Measurements from ENCODE around the gene RHBDL1. TPM values are rescaled to one million over a fixed set of nuclear protein-coding genes. Genes with fewer than 3 reads are reported as not detected.

RHBDL1 gene
- total RNA-seq, 3 donors from 2014 or later (not counting 1 experiment from before 2014, with no cell fraction given) = 2.9 to 4.2 (median 4.2) TPM

DNA sequence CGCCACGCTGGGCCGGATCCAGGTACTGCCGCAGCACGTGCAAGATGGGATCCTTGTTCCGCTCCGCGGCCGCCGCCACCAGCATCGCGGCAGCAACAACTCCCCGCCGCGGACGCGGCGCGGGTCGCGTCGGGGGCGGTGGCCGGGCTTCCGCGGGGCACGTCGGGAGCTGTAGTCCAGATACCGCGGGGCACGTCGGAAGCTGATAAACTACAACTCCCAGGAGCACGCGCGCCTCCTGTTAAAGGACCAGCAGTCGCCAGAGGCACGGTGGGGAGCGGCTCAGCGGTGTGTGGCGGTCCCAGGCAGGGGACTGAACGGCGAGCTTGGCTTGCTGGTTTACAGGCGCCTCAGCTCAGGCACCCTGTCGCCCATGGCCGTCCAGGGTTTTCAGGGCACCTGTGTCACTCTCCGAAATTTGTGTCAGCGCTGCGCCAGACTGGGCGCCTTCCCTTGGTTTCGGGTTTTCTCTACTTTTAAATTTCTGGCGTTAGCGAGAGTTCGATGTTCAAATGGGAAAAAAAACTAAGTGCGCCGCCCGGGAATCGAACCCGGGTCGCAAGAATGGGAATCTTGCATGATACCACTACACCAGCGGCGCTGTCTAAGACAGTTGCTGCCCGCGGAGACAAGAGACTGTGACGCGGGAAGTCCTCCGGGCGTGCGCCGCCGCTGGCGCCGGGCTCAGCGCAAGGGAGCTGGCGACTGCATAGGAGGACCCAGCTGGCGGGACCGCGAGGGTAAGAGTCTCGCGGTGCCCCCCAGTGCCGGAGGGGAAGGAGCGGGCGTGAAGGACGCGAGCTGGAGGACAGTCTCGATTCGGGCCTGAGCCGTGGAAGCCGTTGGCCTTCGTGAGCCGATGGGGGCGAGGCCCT is 39.0 kb upstream of the RHBDL1 start, which contains the start of gene METTL26:
TSS of gene METTL26 (minus strand) at position 100 of the 875 bp plus-strand sequence. CDS start at position 85, 15 bp downstream.
- Mint-ChIP-seq H3K9me3 (no peaks in the 10 kb centered on the region), H3K4me1 (peaks cover 7 to 18% of the 10 kb centered on the region in 2 donors), H3K36me3 (no peaks in the 10 kb centered on the region), H3K27me3 (ENCODE audit: low read depth in 2 of 2) (peaks cover 0 to 3% of the 10 kb centered on the region in 2 donors), H3K27ac (peak within 1 kb of the TSS; percentile 98 to 100), H3K4me3 (peak within 1 kb of the TSS; percentile 98)
- Histone ChIP-seq H3K36me3 (ENCODE audit: control insufficient read depth, insufficient read depth, low read length) (no peaks in the 10 kb centered on the region), H3K27me3 (ENCODE audit: control insufficient read depth, insufficient read depth, low read length) (no peaks in the 10 kb centered on the region), H3K27ac (ENCODE audit: low read length) (peak within 1 kb of the TSS; percentile 82), H3K4me1 (ENCODE audit: control insufficient read depth, insufficient read depth, low read length) (peaks cover 34% of the 10 kb centered on the region), H3K9me3 (ENCODE audit: control insufficient read depth, insufficient read depth, low read length) (no peaks in the 10 kb centered on the region), H3K4me3 (ENCODE audit: low read length) (peak within 1 kb of the TSS; percentile 87)
- WGBS (ENCODE audit: insufficient coverage) = under 1% methylated on average over 91 of the region's 91 CpGs
- intact Hi-C loops (cut with micrococcal nuclease) = loop anchor here (1.0 kb wide), 1 partner anchor 47 kb away; no protein-coding TSS in a partner anchor
- DNase-seq (peak; percentile 96), ATAC-seq (peak; percentile 82 to 92 (median 86))
- TF ChIP-seq, protein P1, sequence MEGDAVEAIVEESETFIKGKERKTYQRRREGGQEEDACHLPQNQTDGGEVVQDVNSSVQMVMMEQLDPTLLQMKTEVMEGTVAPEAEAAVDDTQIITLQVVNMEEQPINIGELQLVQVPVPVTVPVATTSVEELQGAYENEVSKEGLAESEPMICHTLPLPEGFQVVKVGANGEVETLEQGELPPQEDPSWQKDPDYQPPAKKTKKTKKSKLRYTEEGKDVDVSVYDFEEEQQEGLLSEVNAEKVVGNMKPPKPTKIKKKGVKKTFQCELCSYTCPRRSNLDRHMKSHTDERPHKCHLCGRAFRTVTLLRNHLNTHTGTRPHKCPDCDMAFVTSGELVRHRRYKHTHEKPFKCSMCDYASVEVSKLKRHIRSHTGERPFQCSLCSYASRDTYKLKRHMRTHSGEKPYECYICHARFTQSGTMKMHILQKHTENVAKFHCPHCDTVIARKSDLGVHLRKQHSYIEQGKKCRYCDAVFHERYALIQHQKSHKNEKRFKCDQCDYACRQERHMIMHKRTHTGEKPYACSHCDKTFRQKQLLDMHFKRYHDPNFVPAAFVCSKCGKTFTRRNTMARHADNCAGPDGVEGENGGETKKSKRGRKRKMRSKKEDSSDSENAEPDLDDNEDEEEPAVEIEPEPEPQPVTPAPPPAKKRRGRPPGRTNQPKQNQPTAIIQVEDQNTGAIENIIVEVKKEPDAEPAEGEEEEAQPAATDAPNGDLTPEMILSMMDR (IDR thresholded peaks at IDR 0.05) = no peak

GRCh38 chr16:637081-638018 is 38.1 kb upstream of the RHBDL1 start:
- Mint-ChIP-seq H3K27ac (peak overlapping the region; percentile 98 to 100), H3K4me1 (peaks cover 7 to 18% of the 10 kb centered on the region in 2 donors), H3K9me3 (no peaks in the 10 kb centered on the region), H3K27me3 (ENCODE audit: low read depth in 2 of 2) (peaks cover 0 to 3% of the 10 kb centered on the region in 2 donors), H3K4me3 (peak overlapping the region; percentile 98), H3K36me3 (no peaks in the 10 kb centered on the region)
- DNase-seq = peak in 1 of 2 donors; percentile 92
- H3K4me3 ChIP-seq (ENCODE audit: low read length) = peak overlapping the region; percentile 87
- no peaks in the 10 kb centered on the region for H3K36me3 ChIP-seq (ENCODE audit: control insufficient read depth, insufficient read depth, low read length)
- peaks cover 36% of the 10 kb centered on the region for H3K4me1 ChIP-seq (ENCODE audit: control insufficient read depth, insufficient read depth, low read length)
- TF ChIP-seq, protein P1 (IDR thresholded peaks at IDR 0.05) = no peak
- H3K27me3 ChIP-seq (ENCODE audit: control insufficient read depth, insufficient read depth, low read length) = no peaks in the 10 kb centered on the region
- H3K9me3 ChIP-seq (ENCODE audit: control insufficient read depth, insufficient read depth, low read length) = no peaks in the 10 kb centered on the region
- intact Hi-C loops (cut with micrococcal nuclease) = no loop called here
- peak overlapping the region; percentile 82 for H3K27ac ChIP-seq (ENCODE audit: low read length)
- WGBS (ENCODE audit: insufficient coverage) = 20% methylated on average over 52 of the region's 53 CpGs
- ATAC-seq = peak; percentile 71 to 88 (median 74)

DNA sequence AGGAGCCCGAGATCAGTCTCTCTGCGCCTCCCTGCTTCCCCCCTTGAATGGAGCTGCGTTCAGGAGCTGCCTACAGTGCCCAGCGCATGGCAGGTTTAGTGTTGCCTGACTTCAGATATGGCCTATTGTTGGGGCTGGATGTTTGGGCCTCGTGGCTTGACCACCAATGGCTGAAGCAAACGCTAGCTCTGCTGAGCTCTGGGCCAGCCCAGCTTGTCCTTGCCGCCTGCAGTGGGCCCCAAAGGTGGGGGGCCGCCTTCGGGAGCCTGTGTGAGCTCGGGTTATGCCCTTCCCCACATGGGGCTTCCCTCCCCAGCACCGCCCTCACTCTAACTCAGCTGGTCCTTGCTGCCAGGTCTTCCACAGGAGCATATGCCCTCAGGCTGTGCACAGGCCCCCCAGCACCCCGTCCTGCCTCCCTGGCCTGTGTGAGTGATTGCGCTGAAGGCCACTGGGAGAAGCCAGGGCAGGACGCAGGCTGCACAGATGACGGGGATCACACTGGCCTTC is 37.4 kb upstream of the RHBDL1 start:
- no peaks in the 10 kb centered on the region for H3K27me3 ChIP-seq (ENCODE audit: control insufficient read depth, insufficient read depth, low read length)
- peaks cover 43% of the 10 kb centered on the region for H3K4me1 ChIP-seq (ENCODE audit: control insufficient read depth, insufficient read depth, low read length)
- Mint-ChIP-seq H3K9me3 (no peaks in the 10 kb centered on the region), H3K27me3 (ENCODE audit: low read depth in 2 of 2) (peaks cover 0 to 3% of the 10 kb centered on the region in 2 donors), H3K4me3 (no peak overlapping the region), H3K36me3 (no peaks in the 10 kb centered on the region), H3K4me1 (peaks cover 7 to 18% of the 10 kb centered on the region in 2 donors), H3K27ac (no peak overlapping the region)
- H3K9me3 ChIP-seq (ENCODE audit: control insufficient read depth, insufficient read depth, low read length) = no peaks in the 10 kb centered on the region
- 92% methylated on average over 14 of the region's 15 CpGs for WGBS (ENCODE audit: insufficient coverage)
- H3K36me3 ChIP-seq (ENCODE audit: control insufficient read depth, insufficient read depth, low read length) = no peaks in the 10 kb centered on the region
- TF ChIP-seq, protein P1 (IDR thresholded peaks at IDR 0.05) = no peak
- intact Hi-C loops (cut with micrococcal nuclease) = no loop called here
- ATAC-seq (no peak), DNase-seq (no peak)
- H3K4me3 ChIP-seq (ENCODE audit: low read length) = no peak overlapping the region
- H3K27ac ChIP-seq (ENCODE audit: low read length) = no peak overlapping the region

All from natural killer cell (primary cell).